Effector memory CD8-positive, alpha-beta T cell (primary cell): Measurements from ENCODE around the gene KAT8.
"Not testable (repeated sequence)": the region's sequence is repeated elsewhere in the genome, so short reads cannot be mapped to it uniquely, and the experiment has no call there.

Experiments used
- ATAC-seq: fragments of 150-1000 bp; cut with Tn5 transposase; replicated peaks from 2 replicates; pipeline ENCODE4 v1.10.0; 2021; ENCODE audit warnings: mild to moderate bottlenecking, moderate library complexity
- DNase-seq, 3 experiments: peaks; one replicate each; pipeline ENCODE4 v3.0.0; 2021
- H3K27ac Mint-ChIP-seq, 2 donors: one replicate each; pipeline ENCODE4 v1.8.0; 2022; ENCODE audit warnings: mild to moderate bottlenecking in 2 of 2, mixed read lengths in 2 of 2, moderate library complexity in 2 of 2
- H3K27me3 Mint-ChIP-seq, 2 donors: one replicate each; pipeline ENCODE4 v1.8.0; 2022; ENCODE audit warnings: mixed read lengths in 2 of 2
- H3K36me3 Mint-ChIP-seq: one replicate; pipeline ENCODE4 v1.8.0; 2022; ENCODE audit warnings: mild to moderate bottlenecking, moderate library complexity, mixed read lengths; ENCODE audit not compliant: insufficient read depth
- H3K4me1 Mint-ChIP-seq, 2 donors: one replicate each; pipeline ENCODE4 v1.8.0; 2022; ENCODE audit warnings: low read depth in 2 of 2, mixed read lengths in 2 of 2
- H3K4me3 Mint-ChIP-seq, 2 donors: one replicate each; pipeline ENCODE4 v1.8.0; 2022; ENCODE audit warnings: mild to moderate bottlenecking in 2 of 2, mixed read lengths in 2 of 2, moderate library complexity in 2 of 2
- H3K9me3 Mint-ChIP-seq, 2 donors: one replicate each; pipeline ENCODE4 v1.8.0; 2022; ENCODE audit warnings: mixed read lengths in 2 of 2

KAT8 gene

GRCh38 chr16:31144418-31144817 is 27.0 kb downstream of the KAT8 start:
- H3K36me3 Mint-ChIP-seq, ATAC-seq: not testable (repeated sequence)
- peak overlapping the region in 1 of 2 donors; percentile 36 for H3K27ac Mint-ChIP-seq

GRCh38 chr16:31145398-31145990 is 28.0 kb downstream of the KAT8 start:
- Mint-ChIP-seq H3K27ac (no peak overlapping the region), H3K9me3 (no peaks in the 10 kb centered on the region), H3K4me1 (peaks cover 4 to 6% of the 10 kb centered on the region in 2 donors), H3K36me3 (peaks cover 3% of the 10 kb centered on the region), H3K4me3 (no peak overlapping the region), H3K27me3 (peaks cover 0 to 21% of the 10 kb centered on the region in 2 donors)
- DNase-seq (no peak), ATAC-seq (no peak)

More at GRCh38 chr16:31144418-31144817, 27.0 kb downstream of the KAT8 start:
- Mint-ChIP-seq H3K4me3 (peak overlapping the region; percentile 68 to 74), H3K27me3 (peaks cover 0 to 13% of the 10 kb centered on the region in 2 donors)
- H3K9me3 Mint-ChIP-seq, H3K4me1 Mint-ChIP-seq, DNase-seq: not testable (repeated sequence)

GRCh38 chr16:31147574-31147973 is 30.1 kb downstream of the KAT8 start:
- Mint-ChIP-seq H3K27ac (no peak overlapping the region), H3K27me3 (peaks cover 0 to 21% of the 10 kb centered on the region in 2 donors), H3K4me3 (no peak overlapping the region), H3K4me1 (peaks cover 0 to 6% of the 10 kb centered on the region in 2 donors), H3K36me3 (peaks cover 3% of the 10 kb centered on the region), H3K9me3 (no peaks in the 10 kb centered on the region)
- ATAC-seq (no peak), DNase-seq (no peak)

GRCh38 chr16:31148281-31148728 is 30.8 kb downstream of the KAT8 start:
- H3K27me3 Mint-ChIP-seq = peaks cover 0 to 21% of the 10 kb centered on the region in 2 donors
- no peaks in the 10 kb centered on the region for H3K9me3 Mint-ChIP-seq
- peaks cover 0 to 6% of the 10 kb centered on the region in 2 donors for H3K4me1 Mint-ChIP-seq
- DNase-seq = no peak
- ATAC-seq = no peak
- no peak overlapping the region for H3K4me3 Mint-ChIP-seq
- no peak overlapping the region for H3K27ac Mint-ChIP-seq
- peaks cover 3% of the 10 kb centered on the region for H3K36me3 Mint-ChIP-seq

GRCh38 chr16:31148896-31149295 is 31.4 kb downstream of the KAT8 start:
- ATAC-seq (no peak), DNase-seq (no peak)
- no peak overlapping the region for H3K27ac Mint-ChIP-seq
- peaks cover 0 to 21% of the 10 kb centered on the region in 2 donors for H3K27me3 Mint-ChIP-seq
- peaks cover 0 to under 1% of the 10 kb centered on the region in 2 donors for H3K4me1 Mint-ChIP-seq
- H3K36me3 Mint-ChIP-seq = no peaks in the 10 kb centered on the region
- H3K4me3 Mint-ChIP-seq = no peak overlapping the region
- H3K9me3 Mint-ChIP-seq = no peaks in the 10 kb centered on the region

GRCh38 chr16:31149332-31149731 is 31.9 kb downstream of the KAT8 start:
- Mint-ChIP-seq H3K4me1 (no peaks in the 10 kb centered on the region), H3K9me3 (no peaks in the 10 kb centered on the region), H3K36me3 (no peaks in the 10 kb centered on the region), H3K4me3 (no peak overlapping the region), H3K27ac (no peak overlapping the region), H3K27me3 (peaks cover 0 to 25% of the 10 kb centered on the region in 2 donors)
- ATAC-seq (no peak), DNase-seq (no peak)

- DNase-seq (no peak), ATAC-seq (no peak)
- Mint-ChIP-seq H3K27me3 (peaks cover 0 to 27% of the 10 kb centered on the region in 2 donors), H3K4me3 (no peak within 1 kb of the TSS), H3K36me3 (no peaks in the 10 kb centered on the region), H3K4me1 (no peaks in the 10 kb centered on the region), H3K9me3 (no peaks in the 10 kb centered on the region), H3K27ac (no peak within 1 kb of the TSS)
Observed at GRCh38 chr16:31149894-31150890, 32.7 kb downstream of the KAT8 start, which contains the start of gene PRSS36. PRSS36 (minus strand) TSS chr16:31150066; CDS start chr16:31150035, 31 bp downstream.

GRCh38 chr16:31150976-31151375 is 33.5 kb downstream of the KAT8 start:
- not testable (repeated sequence) for H3K9me3 Mint-ChIP-seq, H3K4me3 Mint-ChIP-seq, ATAC-seq, H3K36me3 Mint-ChIP-seq, DNase-seq, H3K4me1 Mint-ChIP-seq, H3K27ac Mint-ChIP-seq
- peaks cover 0 to 27% of the 10 kb centered on the region in 2 donors for H3K27me3 Mint-ChIP-seq

GRCh38 chr16:31157136-31157535 is 39.7 kb downstream of the KAT8 start:
- Mint-ChIP-seq H3K27me3 (peaks cover 6 to 7% of the 10 kb centered on the region in 2 donors), H3K36me3 (no peaks in the 10 kb centered on the region), H3K27ac (no peak overlapping the region), H3K4me1 (peaks cover 4 to 11% of the 10 kb centered on the region in 2 donors), H3K9me3 (no peaks in the 10 kb centered on the region), H3K4me3 (no peak overlapping the region)
- no peak for ATAC-seq
- no peak for DNase-seq

- DNase-seq (no peak), ATAC-seq (no peak)
- H3K36me3 Mint-ChIP-seq = no peaks in the 10 kb centered on the region
- H3K4me1 Mint-ChIP-seq = no peaks in the 10 kb centered on the region
- no peaks in the 10 kb centered on the region for H3K9me3 Mint-ChIP-seq
- H3K4me3 Mint-ChIP-seq = no peak overlapping the region
- no peak overlapping the region for H3K27ac Mint-ChIP-seq
- no peaks in the 10 kb centered on the region for H3K27me3 Mint-ChIP-seq
Observed at GRCh38 chr16:31167315-31167714, 49.9 kb downstream of the KAT8 start.

GRCh38 chr16:31168848-31169247 is 51.4 kb downstream of the KAT8 start:
- ATAC-seq = no peak
- no peaks in the 10 kb centered on the region for H3K9me3 Mint-ChIP-seq
- no peaks in the 10 kb centered on the region for H3K27me3 Mint-ChIP-seq
- H3K4me1 Mint-ChIP-seq = no peaks in the 10 kb centered on the region
- no peak for DNase-seq
- H3K27ac Mint-ChIP-seq = no peak overlapping the region
- H3K4me3 Mint-ChIP-seq = no peak overlapping the region
- no peaks in the 10 kb centered on the region for H3K36me3 Mint-ChIP-seq

GRCh38 chr16:31170048-31170447 is 52.6 kb downstream of the KAT8 start:
- not testable (repeated sequence) for H3K36me3 Mint-ChIP-seq, H3K27ac Mint-ChIP-seq, ATAC-seq, DNase-seq, H3K4me3 Mint-ChIP-seq, H3K9me3 Mint-ChIP-seq, H3K4me1 Mint-ChIP-seq, H3K27me3 Mint-ChIP-seq

- peak; percentile 31 for ATAC-seq
- H3K4me1 Mint-ChIP-seq = peaks cover 30 to 31% of the 10 kb centered on the region in 2 donors
- peaks cover 39% of the 10 kb centered on the region for H3K36me3 Mint-ChIP-seq
- peak overlapping the region; percentile 99 for H3K4me3 Mint-ChIP-seq
- DNase-seq = peak; percentile 42 to 49 (median 48)
- peak overlapping the region in 1 of 2 donors; percentile 36 for H3K27ac Mint-ChIP-seq
- no peaks in the 10 kb centered on the region for H3K9me3 Mint-ChIP-seq
- no peaks in the 10 kb centered on the region for H3K27me3 Mint-ChIP-seq
Observed at GRCh38 chr16:31177136-31177535, 59.7 kb downstream of the KAT8 start.
